Gastroesophageal sphincter (tissue), 3 donors: Measurements from ENCODE around the gene ROR2.

Experiments used
- POLR2A ChIP-seq, 2 donors: fragments of 450-650 bp; IDR thresholded peaks; one replicate each; pipeline ENCODE4 v1.6.1; 2017; ENCODE audit warnings: antibody characterized with exemption in 2 of 2, mild to moderate bottlenecking in 2 of 2, moderate library complexity in 1 of 2
- POLR2AphosphoS5 ChIP-seq: sonication (generic); formaldehyde crosslinking; IDR thresholded peaks from one replicate; pipeline ENCODE4 v1.6.1; 2017; ENCODE audit warnings: antibody characterized with exemption
- TF ChIP-seq, protein P1 (sequence below), 4 experiments: fragments of 200-600 bp in 2 of 4; fragments of 450-650 bp in 2 of 4; sonication (generic) in 1 of 4; IDR thresholded peaks; one replicate each; pipeline ENCODE4 v1.5.1; 2017 to 2019; ENCODE audit warnings: antibody characterized with exemption in 4 of 4, mild to moderate bottlenecking in 2 of 4, moderate library complexity in 2 of 4

- TF ChIP-seq, protein P1, sequence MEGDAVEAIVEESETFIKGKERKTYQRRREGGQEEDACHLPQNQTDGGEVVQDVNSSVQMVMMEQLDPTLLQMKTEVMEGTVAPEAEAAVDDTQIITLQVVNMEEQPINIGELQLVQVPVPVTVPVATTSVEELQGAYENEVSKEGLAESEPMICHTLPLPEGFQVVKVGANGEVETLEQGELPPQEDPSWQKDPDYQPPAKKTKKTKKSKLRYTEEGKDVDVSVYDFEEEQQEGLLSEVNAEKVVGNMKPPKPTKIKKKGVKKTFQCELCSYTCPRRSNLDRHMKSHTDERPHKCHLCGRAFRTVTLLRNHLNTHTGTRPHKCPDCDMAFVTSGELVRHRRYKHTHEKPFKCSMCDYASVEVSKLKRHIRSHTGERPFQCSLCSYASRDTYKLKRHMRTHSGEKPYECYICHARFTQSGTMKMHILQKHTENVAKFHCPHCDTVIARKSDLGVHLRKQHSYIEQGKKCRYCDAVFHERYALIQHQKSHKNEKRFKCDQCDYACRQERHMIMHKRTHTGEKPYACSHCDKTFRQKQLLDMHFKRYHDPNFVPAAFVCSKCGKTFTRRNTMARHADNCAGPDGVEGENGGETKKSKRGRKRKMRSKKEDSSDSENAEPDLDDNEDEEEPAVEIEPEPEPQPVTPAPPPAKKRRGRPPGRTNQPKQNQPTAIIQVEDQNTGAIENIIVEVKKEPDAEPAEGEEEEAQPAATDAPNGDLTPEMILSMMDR (IDR thresholded peaks at IDR 0.05), result no peak
- TF ChIP-seq POLR2A (IDR thresholded peaks at IDR 0.05) (no peak), POLR2AphosphoS5 (no peak)
These were observed 307.3 kb downstream of the ROR2 start for GRCh38 chr9:91642771-91643170.
